Panc1 (cell line): ENCODE results near the gene GBF1.

Experiments
- CTCF ChIP-seq: fragments of 450-650 bp; IDR thresholded peaks from 2 replicates; pipeline ENCODE4 v1.5.1; 2017; ENCODE audit warnings: mild to moderate bottlenecking
- TCF7L2 ChIP-seq: IDR thresholded peaks from 2 replicates; pipeline ENCODE4 v1.6.1; 2011; ENCODE audit warnings: mild to moderate bottlenecking, low read depth, low read length, inconsistent platforms

GRCh38 chr10:102299873-102300272, 54.5 kb downstream of the GBF1 start:
- TF ChIP-seq CTCF: no peak
- TF ChIP-seq TCF7L2: no peak
